GM12878 (cell line): ENCODE measurements around the gene SCGB2B2. TPM values are rescaled to one million over a fixed set of nuclear protein-coding genes. Genes with fewer than 3 reads are reported as not detected.
A peak's percentile ranks its signal among the peaks of the same experiment; 100 is the strongest.

Source experiments
- RB1 ChIP-seq: fragments of 450-650 bp; formaldehyde crosslinking; IDR thresholded peaks from 2 replicates; pipeline ENCODE4 v1.6.1; 2017; ENCODE audit warnings: mild to moderate bottlenecking, borderline replicate concordance
- SMAD5 ChIP-seq: IDR thresholded peaks from 2 replicates; pipeline ENCODE4 v1.6.1; 2016; ENCODE audit warnings: antibody characterized with exemption, low read depth
- SMC3 ChIP-seq: IDR thresholded peaks from 2 replicates; pipeline ENCODE4 v1.6.1; 2011; ENCODE audit warnings: low read length, improper control_type of control experiment, borderline replicate concordance
- SUPT20H ChIP-seq: IDR thresholded peaks from 2 replicates; pipeline ENCODE4 v1.6.1; 2011; ENCODE audit warnings: low read depth, mild to moderate bottlenecking, low read length, moderate library complexity, borderline replicate concordance; ENCODE audit not compliant: control insufficient read depth
- polyA plus RNA-seq, 11 experiments: library from polyadenylated mRNA; depleted of rRNA in 4 of 11; unstranded in 6 of 11; stranded (reverse) in 5 of 11; fragments of >200 nt; fragmentation: Nextera tagmentation in 4 of 11; fragmentation: Illumina TruSeq in 1 of 11; extraction: Ambion mirVana in 4 of 11; extraction: Trizol in 1 of 11; gene quantifications; 1 replicate in 1 of 11; 2 replicates in 10 of 11; pipeline versions ENCODE4 v1.2.1 to v1.2.3, GENCODE V29; 2011 to 2016; ENCODE audit warnings: inconsistent platforms in 2 of 11, missing spikeins in 2 of 11, low read depth in 1 of 11
- total RNA-seq, 4 experiments: library from RNA; depleted of rRNA in 3 of 4; stranded (reverse); fragments of >200 nt in 3 of 4; fragmentation: Illumina TruSeq in 1 of 4; extraction: Trizol in 1 of 4; gene quantifications; 2 replicates each; pipeline versions ENCODE4 v1.2.1 to v1.2.3, GENCODE V29; 2013 to 2021
- TF ChIP-seq, protein P1 (sequence below): fragments of 450-650 bp; IDR thresholded peaks from 2 replicates; pipeline ENCODE4 v1.6.1; 2017; ENCODE audit warnings: mild to moderate bottlenecking, moderate library complexity
- TF ChIP-seq, protein P2 (sequence below): fragments of 450-650 bp; IDR thresholded peaks from 2 replicates; pipeline ENCODE4 v1.6.1; 2014; ENCODE audit warnings: mild to moderate bottlenecking

Gene SCGB2B2
- total and polyA plus RNA-seq, 10 of the 15 experiments (the other 5 are each of a cell fraction or from before 2014, with no cell fraction given), result 0.06 to 0.35 (median 0.21) TPM; not detected in 6

DNA sequence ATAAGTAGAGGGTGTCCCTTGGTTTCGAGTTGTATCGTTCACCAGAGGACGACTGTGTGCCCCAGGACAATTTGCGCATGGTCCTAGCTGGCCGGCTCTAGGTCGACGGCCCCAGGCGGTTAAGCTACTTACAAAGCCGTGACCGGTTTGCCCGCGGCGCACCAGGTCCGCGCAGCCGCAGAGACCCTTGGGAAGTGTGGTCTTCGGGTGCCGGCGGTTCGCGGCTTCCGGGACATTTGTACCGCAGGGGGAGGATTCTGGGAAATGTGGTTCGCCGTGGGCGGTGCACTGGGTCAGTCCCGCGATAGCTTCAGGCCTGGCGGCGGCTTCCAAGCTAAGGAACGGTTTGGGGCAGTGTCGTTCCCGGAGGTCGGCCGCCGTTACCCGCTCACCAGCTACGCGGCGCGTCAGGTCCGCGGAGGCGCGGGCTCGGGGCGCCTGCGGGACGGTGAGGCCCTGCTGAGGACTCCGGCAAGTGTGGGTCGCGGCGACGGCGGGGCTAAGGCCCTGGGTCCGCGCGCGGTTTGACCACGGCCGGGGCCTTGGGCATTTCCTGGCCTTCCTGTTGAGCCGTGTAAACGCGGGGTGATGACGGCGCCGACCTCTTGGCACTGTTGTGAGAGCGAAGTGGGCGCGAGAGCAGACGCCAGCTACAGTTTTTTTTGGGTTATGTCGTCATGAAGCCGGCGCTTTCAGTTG, 576 bp upstream of the SCGB2B2 start, which contains the start of gene ZNF302 (continued):
- TF ChIP-seq, protein P1, sequence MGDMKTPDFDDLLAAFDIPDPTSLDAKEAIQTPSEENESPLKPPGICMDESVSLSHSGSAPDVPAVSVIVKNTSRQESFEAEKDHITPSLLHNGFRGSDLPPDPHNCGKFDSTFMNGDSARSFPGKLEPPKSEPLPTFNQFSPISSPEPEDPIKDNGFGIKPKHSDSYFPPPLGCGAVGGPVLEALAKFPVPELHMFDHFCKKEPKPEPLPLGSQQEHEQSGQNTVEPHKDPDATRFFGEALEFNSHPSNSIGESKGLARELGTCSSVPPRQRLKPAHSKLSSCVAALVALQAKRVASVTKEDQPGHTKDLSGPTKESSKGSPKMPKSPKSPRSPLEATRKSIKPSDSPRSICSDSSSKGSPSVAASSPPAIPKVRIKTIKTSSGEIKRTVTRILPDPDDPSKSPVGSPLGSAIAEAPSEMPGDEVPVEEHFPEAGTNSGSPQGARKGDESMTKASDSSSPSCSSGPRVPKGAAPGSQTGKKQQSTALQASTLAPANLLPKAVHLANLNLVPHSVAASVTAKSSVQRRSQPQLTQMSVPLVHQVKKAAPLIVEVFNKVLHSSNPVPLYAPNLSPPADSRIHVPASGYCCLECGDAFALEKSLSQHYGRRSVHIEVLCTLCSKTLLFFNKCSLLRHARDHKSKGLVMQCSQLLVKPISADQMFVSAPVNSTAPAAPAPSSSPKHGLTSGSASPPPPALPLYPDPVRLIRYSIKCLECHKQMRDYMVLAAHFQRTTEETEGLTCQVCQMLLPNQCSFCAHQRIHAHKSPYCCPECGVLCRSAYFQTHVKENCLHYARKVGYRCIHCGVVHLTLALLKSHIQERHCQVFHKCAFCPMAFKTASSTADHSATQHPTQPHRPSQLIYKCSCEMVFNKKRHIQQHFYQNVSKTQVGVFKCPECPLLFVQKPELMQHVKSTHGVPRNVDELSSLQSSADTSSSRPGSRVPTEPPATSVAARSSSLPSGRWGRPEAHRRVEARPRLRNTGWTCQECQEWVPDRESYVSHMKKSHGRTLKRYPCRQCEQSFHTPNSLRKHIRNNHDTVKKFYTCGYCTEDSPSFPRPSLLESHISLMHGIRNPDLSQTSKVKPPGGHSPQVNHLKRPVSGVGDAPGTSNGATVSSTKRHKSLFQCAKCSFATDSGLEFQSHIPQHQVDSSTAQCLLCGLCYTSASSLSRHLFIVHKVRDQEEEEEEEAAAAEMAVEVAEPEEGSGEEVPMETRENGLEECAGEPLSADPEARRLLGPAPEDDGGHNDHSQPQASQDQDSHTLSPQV, result no peak
- TF ChIP-seq, protein P2, sequence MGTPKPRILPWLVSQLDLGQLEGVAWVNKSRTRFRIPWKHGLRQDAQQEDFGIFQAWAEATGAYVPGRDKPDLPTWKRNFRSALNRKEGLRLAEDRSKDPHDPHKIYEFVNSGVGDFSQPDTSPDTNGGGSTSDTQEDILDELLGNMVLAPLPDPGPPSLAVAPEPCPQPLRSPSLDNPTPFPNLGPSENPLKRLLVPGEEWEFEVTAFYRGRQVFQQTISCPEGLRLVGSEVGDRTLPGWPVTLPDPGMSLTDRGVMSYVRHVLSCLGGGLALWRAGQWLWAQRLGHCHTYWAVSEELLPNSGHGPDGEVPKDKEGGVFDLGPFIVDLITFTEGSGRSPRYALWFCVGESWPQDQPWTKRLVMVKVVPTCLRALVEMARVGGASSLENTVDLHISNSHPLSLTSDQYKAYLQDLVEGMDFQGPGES, result no peak
- TF ChIP-seq SMC3 (no peak), SMAD5 (peak; percentile 75; the same call in 1 of the 2 replicates), SUPT20H (no peak), RB1 (peak; percentile 59; the same call in 1 of the 2 replicates)
